Spleen (tissue), 11 donors: ENCODE data around the gene ST6GALNAC2. TPM values are rescaled to one million over a fixed set of nuclear protein-coding genes. Genes with fewer than 3 reads are reported as not detected.

Experiments
- DNase-seq: peaks from one replicate; pipeline ENCODE4 v3.0.0-alpha.2; 2020
- H3K27ac ChIP-seq, 8 donors: fragments of 200-600 bp; sonication (generic) in 7 of 8; 1 replicate in 4 of 8; 2 replicates in 4 of 8; pipeline versions ENCODE4 v1.5.0 to v1.8.0; 2016 to 2021; ENCODE audit warnings: inconsistent platforms in 4 of 8, mild to moderate bottlenecking in 4 of 8, moderate library complexity in 1 of 8
- H3K27me3 ChIP-seq, 7 donors: fragments of 200-600 bp; sonication (generic) in 6 of 7; replicated peaks in 1 of 7; 1 replicate in 4 of 7; 2 replicates in 3 of 7; pipeline versions ENCODE4 v1.5.0 to v1.8.0; 2016 to 2021; ENCODE audit warnings: inconsistent platforms in 3 of 7, mild to moderate bottlenecking in 1 of 7
- H3K36me3 ChIP-seq, 6 donors: fragments of 200-600 bp; sonication (generic) in 5 of 6; 1 replicate in 4 of 6; 2 replicates in 2 of 6; pipeline versions ENCODE4 v1.5.0 to v1.8.0; 2016 to 2021; ENCODE audit warnings: inconsistent platforms in 2 of 6
- H3K4me1 ChIP-seq, 6 donors: fragments of 200-600 bp; sonication (generic) in 5 of 6; 1 replicate in 3 of 6; 2 replicates in 3 of 6; pipeline versions ENCODE4 v1.5.0 to v1.8.0; 2016 to 2021; ENCODE audit warnings: inconsistent platforms in 3 of 6
- H3K4me3 ChIP-seq, 8 donors: fragments of 200-600 bp; sonication (generic) in 7 of 8; 1 replicate in 4 of 8; 2 replicates in 4 of 8; pipeline versions ENCODE4 v1.5.0 to v1.8.0; 2016 to 2021; ENCODE audit warnings: inconsistent platforms in 4 of 8, mild to moderate bottlenecking in 4 of 8, moderate library complexity in 2 of 8
- H3K9me3 ChIP-seq, 8 donors: fragments of 200-600 bp; sonication (generic) in 7 of 8; 1 replicate in 4 of 8; 2 replicates in 4 of 8; pipeline versions ENCODE4 v1.5.0 to v1.8.0; 2016 to 2021; ENCODE audit warnings: inconsistent platforms in 4 of 8
- POLR2A ChIP-seq, 3 donors: fragments of 450-650 bp; IDR thresholded peaks; one replicate each; pipeline ENCODE4 v1.5.1; 2017; ENCODE audit warnings: antibody characterized with exemption in 3 of 3, mild to moderate bottlenecking in 1 of 3
- POLR2AphosphoS5 ChIP-seq, 3 donors: sonication (generic); formaldehyde crosslinking; IDR thresholded peaks; one replicate each; pipeline ENCODE4 v1.5.1; 2017; ENCODE audit warnings: antibody characterized with exemption in 3 of 3
- WGBS, 5 donors: extraction: QIAGEN DNeasy Blood & Tissue Kit in 3 of 5; methylation state at CpG; one replicate each; pipeline versions ENCODE4 v1.1.5 to v1.1.7; 2013 to 2018; 5-methylcytosine and 5-hydroxymethylcytosine counted together
- intact Hi-C: fragments of 100-400 bp; cut with DNase I; formaldehyde crosslinking; loops from one replicate; pipeline ENCODE4 v1.15.0; 2023; ENCODE audit warnings: low total_unique reads
- polyA plus RNA-seq, 3 donors: library from polyadenylated mRNA; stranded (reverse); fragments of 200-250 nt; gene quantifications; one replicate each; pipeline ENCODE4 v1.2.1, GENCODE V29; 2013
- total RNA-seq, 7 donors: library from RNA; depleted of rRNA in 3 of 7; stranded (reverse); fragments of >200 nt in 3 of 7; fragmentation: NEBNext Ultra II Directional in 4 of 7; extraction: Animal tissue kit (Norgen Biotek cat#: 25700) in 4 of 7; gene quantifications; one replicate each; pipeline versions ENCODE4 v1.1.0 to v1.2.1, GENCODE V29; 2016 to 2021
- TF ChIP-seq, protein P1 (sequence below), 11 experiments: fragments of 200-600 bp in 7 of 11; fragments of 450-650 bp in 4 of 11; sonication (generic) in 4 of 11; IDR thresholded peaks in 8 of 11; conservative IDR thresholded peaks in 3 of 11; 1 replicate in 7 of 11; 2 replicates in 4 of 11; pipeline versions ENCODE4 v1.4.0 to v1.8.0; 2016 to 2021; ENCODE audit warnings: antibody characterized with exemption in 11 of 11, inconsistent platforms in 4 of 11, mild to moderate bottlenecking in 1 of 11
- donor health status: healthy with polysubstance abuse.
- donor health status: DM: no; HTN: no; CAD: no; lungs with moderate emphysema.
- donor health status: DM: no; HTN: no; CAD: no.
- donor health status: Bipolar disorder and iron deficiency.
- donor health status: healthy.
- donor health status: DM: no; HTN: no; CAD: no.
- donor health status: DM: yes; HTN: yes; CAD: no.

The ST6GALNAC2 gene
- total and polyA plus RNA-seq, 10 donors, result 1.1 to 15.7 (median 8.7) TPM

DNA sequence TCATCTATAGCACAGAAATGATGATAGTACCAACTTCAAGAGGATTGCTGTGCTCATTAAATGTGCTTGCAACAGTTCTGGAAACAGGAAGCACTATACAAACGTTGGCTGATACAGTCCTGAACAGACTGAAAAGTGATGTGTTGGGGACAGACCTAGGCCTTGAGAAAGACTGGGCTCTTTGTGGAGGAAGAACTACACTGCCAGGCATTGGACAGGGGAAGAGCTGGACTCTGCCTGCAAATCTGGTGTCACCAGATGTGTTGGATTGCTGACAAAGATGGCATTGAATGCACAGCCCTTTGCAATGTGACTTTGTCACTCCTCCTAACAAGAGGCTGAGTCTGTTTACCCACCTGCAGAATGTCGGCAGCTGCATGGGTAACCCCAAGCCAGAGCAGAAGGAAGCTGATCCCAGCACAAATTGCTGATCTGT, 12.4 kb upstream of the ST6GALNAC2 start:
- 0 to 11% (median 10%) methylated on average over 2 of the region's 2 CpGs for WGBS, 5 donors
- no peak for DNase-seq

DNA sequence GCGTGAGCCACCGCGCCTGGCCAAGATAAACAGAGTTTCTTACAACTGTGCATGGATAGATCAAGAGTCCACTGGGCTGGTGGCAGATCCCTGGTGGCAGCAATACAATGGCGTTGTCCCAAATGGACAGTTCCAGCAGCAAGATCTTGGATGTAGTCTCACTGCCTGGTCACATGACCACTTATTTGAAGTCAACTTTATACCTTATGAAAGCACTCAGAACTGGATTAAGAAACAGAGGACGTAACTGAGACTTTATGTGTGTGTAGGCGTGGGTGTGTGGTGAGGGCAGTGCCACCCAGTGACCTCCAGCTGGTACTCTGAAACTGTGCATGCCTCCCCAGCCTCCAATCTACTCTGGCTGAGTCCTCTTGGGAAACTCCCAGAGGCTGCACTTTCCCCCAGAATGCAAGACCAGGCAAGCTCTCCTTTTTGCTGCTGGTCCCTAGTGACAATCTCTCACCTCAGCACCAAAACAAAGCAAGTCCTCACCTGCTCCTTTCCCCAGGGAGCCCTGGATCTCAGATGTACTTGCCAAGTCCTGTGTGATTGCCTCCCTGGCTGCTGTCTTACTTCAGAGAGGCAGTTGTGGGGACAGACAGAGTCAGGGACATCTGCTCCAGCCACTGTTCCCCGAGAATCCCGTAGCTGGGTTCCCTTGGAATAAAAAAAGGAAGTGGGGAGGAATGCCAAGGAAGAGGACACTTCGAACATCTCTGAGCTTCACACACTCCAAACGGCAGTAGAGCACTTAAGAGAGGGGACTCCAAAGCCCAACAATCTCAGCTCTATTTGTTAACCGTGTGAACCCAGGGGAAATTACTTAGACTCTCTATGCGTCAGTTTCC, 11.7 kb upstream of the ST6GALNAC2 start:
- 47 to 69% (median 55%) methylated on average over 12 of the region's 12 CpGs for WGBS, 5 donors
- Histone ChIP-seq H3K27ac (peak overlapping the region in 7 of 8 donors; percentile 18 to 85 (median 76)), H3K9me3 (no peaks in the 10 kb centered on the region), H3K27me3 (peaks cover 0 to 19% (median 0%) of the 10 kb centered on the region in 7 donors), H3K4me3 (peak overlapping the region in 1 of 8 donors; percentile 7), H3K4me1 (peaks cover 17 to 52% (median 41%) of the 10 kb centered on the region in 6 donors), H3K36me3 (no peaks in the 10 kb centered on the region)
- no peak for DNase-seq
- no peak for TF ChIP-seq POLR2AphosphoS5 (IDR thresholded peaks at IDR 0.05)
- no peak for TF ChIP-seq POLR2A (IDR thresholded peaks at IDR 0.05)
- TF ChIP-seq, protein P1, sequence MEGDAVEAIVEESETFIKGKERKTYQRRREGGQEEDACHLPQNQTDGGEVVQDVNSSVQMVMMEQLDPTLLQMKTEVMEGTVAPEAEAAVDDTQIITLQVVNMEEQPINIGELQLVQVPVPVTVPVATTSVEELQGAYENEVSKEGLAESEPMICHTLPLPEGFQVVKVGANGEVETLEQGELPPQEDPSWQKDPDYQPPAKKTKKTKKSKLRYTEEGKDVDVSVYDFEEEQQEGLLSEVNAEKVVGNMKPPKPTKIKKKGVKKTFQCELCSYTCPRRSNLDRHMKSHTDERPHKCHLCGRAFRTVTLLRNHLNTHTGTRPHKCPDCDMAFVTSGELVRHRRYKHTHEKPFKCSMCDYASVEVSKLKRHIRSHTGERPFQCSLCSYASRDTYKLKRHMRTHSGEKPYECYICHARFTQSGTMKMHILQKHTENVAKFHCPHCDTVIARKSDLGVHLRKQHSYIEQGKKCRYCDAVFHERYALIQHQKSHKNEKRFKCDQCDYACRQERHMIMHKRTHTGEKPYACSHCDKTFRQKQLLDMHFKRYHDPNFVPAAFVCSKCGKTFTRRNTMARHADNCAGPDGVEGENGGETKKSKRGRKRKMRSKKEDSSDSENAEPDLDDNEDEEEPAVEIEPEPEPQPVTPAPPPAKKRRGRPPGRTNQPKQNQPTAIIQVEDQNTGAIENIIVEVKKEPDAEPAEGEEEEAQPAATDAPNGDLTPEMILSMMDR (IDR thresholded peaks at IDR 0.05 in 8 of 11, conservative IDR thresholded peaks at IDR 0.05 in 3 of 11), result no peak
- intact Hi-C loops, result no loop called here

More for the DNA sequence above, 12.4 kb upstream of the ST6GALNAC2 start:
- H3K4me3 ChIP-seq, result peak overlapping the region in 1 of 8 donors; percentile 7
- H3K4me1 ChIP-seq, result peaks cover 17 to 52% (median 41%) of the 10 kb centered on the region in 6 donors
- TF ChIP-seq POLR2A (IDR thresholded peaks at IDR 0.05) (no peak), POLR2AphosphoS5 (IDR thresholded peaks at IDR 0.05) (peak in 1 of 3 donors; percentile 68)
- TF ChIP-seq, protein P1 (IDR thresholded peaks at IDR 0.05 in 8 of 11, conservative IDR thresholded peaks at IDR 0.05 in 3 of 11), result no peak
- intact Hi-C loops, result no loop called here
- H3K27ac ChIP-seq, result peak overlapping the region in 7 of 8 donors; percentile 18 to 85 (median 76)
- no peaks in the 10 kb centered on the region for H3K9me3 ChIP-seq
- H3K36me3 ChIP-seq, result no peaks in the 10 kb centered on the region
- peaks cover 0 to 19% (median 0%) of the 10 kb centered on the region in 7 donors for H3K27me3 ChIP-seq

DNA sequence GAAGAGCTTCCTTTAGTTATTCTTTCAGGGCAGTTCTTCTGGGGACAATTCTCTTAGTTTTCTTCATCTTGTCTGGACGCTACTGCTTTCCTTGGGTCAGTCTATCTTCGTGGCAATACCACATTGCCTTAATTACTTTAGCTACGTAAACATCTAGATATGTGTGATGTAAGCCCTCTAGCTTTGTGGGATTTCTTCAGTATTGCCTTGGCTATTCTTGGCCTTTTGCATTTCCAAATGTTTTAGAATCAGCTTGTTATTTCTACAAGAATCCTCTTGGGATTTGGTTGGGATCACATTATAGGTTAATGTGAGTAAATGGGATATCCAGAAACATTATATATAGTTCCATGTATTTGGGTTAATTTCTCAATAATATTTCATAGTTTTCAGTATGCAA, 9.0 kb upstream of the ST6GALNAC2 start:
- H3K9me3 ChIP-seq, result no peaks in the 10 kb centered on the region
- no peak overlapping the region for H3K27ac ChIP-seq
- no peak for TF ChIP-seq POLR2AphosphoS5 (IDR thresholded peaks at IDR 0.05)
- TF ChIP-seq POLR2A (IDR thresholded peaks at IDR 0.05), result no peak
- TF ChIP-seq, protein P1 (IDR thresholded peaks at IDR 0.05 in 8 of 11, conservative IDR thresholded peaks at IDR 0.05 in 3 of 11), result no peak
- intact Hi-C loops, result no loop called here
- no peak overlapping the region for H3K4me3 ChIP-seq
- H3K27me3 ChIP-seq, result peaks cover 0 to 12% (median 0%) of the 10 kb centered on the region in 7 donors
- 78 to 94% (median 82%) methylated on average over 3 of the region's 3 CpGs for WGBS, 5 donors
- DNase-seq, result no peak
- peaks cover 10 to 26% (median 22%) of the 10 kb centered on the region in 6 donors for H3K4me1 ChIP-seq
- H3K36me3 ChIP-seq, result no peaks in the 10 kb centered on the region

DNA sequence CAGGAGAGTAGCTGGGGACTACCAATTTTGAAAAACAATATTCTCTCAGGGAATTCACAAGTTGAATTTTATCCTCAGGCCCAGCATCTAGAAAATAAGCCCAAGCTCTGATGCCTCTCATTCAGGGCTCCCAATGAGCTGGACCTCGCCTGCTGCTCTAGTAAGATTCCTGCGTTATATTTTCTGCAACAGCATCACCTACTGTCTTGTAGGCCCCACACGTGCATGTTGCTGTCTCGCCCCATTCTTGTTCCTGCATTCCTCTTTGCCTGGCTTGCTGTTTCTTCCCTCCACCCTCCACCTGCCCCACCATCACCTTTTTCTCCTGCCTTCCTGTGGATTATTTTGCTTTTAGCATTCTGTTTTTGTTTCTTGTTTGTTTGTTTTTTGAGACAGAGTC, 8.3 kb upstream of the ST6GALNAC2 start:
- TF ChIP-seq POLR2A (IDR thresholded peaks at IDR 0.05) (no peak), POLR2AphosphoS5 (IDR thresholded peaks at IDR 0.05) (no peak)
- TF ChIP-seq, protein P1 (IDR thresholded peaks at IDR 0.05 in 8 of 11, conservative IDR thresholded peaks at IDR 0.05 in 3 of 11), result no peak
- intact Hi-C loops, result no loop called here
- peaks cover 0 to 19% (median 0%) of the 10 kb centered on the region in 7 donors for H3K27me3 ChIP-seq
- H3K4me1 ChIP-seq, result peaks cover 8 to 20% (median 18%) of the 10 kb centered on the region in 6 donors
- 74 to 87% (median 86%) methylated on average over 4 of the region's 4 CpGs for WGBS, 5 donors
- H3K4me3 ChIP-seq, result no peak overlapping the region
- H3K27ac ChIP-seq, result no peak overlapping the region
- no peak for DNase-seq
- H3K9me3 ChIP-seq, result no peaks in the 10 kb centered on the region
- H3K36me3 ChIP-seq, result no peaks in the 10 kb centered on the region
